ENCODE results near the gene CCDC66.

Gene CCDC66

GRCh38 chr3:56622381-56622780 is 65.4 kb downstream of the CCDC66 start:
- no peak for DNase-seq

- DNase-seq: no peak
Observed at GRCh38 chr3:56624725-56625124, 67.8 kb downstream of the CCDC66 start.

- DNase-seq: no peak
Observed at GRCh38 chr3:56629047-56629446, 72.1 kb downstream of the CCDC66 start.

- no peak for DNase-seq
Observed at GRCh38 chr3:56629451-56629850, 72.5 kb downstream of the CCDC66 start.

GRCh38 chr3:56630966-56631365 is 74.0 kb downstream of the CCDC66 start:
- no peak for DNase-seq

GRCh38 chr3:56633181-56633580 is 76.2 kb downstream of the CCDC66 start:
- DNase-seq: no peak

- no peak for DNase-seq
Observed at GRCh38 chr3:56633602-56634535, 76.9 kb downstream of the CCDC66 start.

GRCh38 chr3:56645407-56645806 is 88.4 kb downstream of the CCDC66 start:
- no peak for DNase-seq

- DNase-seq: no peak
Observed at GRCh38 chr3:56654460-56654859, 97.5 kb downstream of the CCDC66 start.

- DNase-seq: no peak
Observed at GRCh38 chr3:56655709-56656108, 98.7 kb downstream of the CCDC66 start.

- DNase-seq: no peak
Observed at GRCh38 chr3:56664823-56665222, 107.8 kb downstream of the CCDC66 start.

- peak; percentile 9 for DNase-seq
Observed at GRCh38 chr3:56667973-56668579, 111.1 kb downstream of the CCDC66 start.
